ENCODE measurements around the gene ALX3.

GRCh38 chr1:110055493-110056284, 14.8 kb downstream of the ALX3 start:
- TF ChIP-seq CTCF (IDR thresholded peaks at IDR 0.05) (no peak), POLR2A (IDR thresholded peaks at IDR 0.05) (no peak), POLR2AphosphoS5 (IDR thresholded peaks at IDR 0.05) (no peak), EP300 (IDR thresholded peaks at IDR 0.05) (no peak)
